ENCODE data around the gene TWF2.

DNA sequence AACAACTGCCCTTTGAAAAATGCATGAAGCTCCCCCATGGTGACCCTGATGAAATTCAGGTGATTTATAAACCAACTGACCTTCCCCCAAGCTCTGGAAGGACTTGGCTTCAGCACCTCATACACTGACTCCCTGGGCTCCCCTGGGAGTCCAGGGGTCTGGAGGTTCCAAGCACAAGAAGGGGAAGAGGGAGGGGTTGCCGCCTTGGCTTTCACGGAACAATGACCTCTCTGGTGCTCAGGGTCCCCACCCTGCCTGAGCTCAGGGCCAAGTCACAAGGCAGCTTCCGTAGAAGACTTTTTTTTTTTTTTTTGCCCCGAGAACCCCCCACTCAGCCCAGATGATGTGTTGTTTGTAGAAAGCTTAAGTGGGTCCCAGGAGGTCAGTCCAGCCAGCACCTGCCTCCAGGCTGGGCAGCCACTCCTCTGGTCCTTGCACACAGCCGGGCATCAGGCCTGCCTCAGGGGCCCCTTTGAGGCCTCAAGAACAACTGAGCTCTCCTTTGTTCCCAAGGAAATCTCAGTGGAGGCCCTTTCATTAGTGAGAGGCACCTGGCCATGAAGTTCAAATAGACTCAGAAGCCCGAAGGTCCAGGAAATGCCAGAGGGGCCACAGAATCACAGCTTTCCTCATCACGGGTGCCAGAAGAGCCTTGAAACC is 55.0 kb downstream of the TWF2 start:
- TF ChIP-seq, protein P1, sequence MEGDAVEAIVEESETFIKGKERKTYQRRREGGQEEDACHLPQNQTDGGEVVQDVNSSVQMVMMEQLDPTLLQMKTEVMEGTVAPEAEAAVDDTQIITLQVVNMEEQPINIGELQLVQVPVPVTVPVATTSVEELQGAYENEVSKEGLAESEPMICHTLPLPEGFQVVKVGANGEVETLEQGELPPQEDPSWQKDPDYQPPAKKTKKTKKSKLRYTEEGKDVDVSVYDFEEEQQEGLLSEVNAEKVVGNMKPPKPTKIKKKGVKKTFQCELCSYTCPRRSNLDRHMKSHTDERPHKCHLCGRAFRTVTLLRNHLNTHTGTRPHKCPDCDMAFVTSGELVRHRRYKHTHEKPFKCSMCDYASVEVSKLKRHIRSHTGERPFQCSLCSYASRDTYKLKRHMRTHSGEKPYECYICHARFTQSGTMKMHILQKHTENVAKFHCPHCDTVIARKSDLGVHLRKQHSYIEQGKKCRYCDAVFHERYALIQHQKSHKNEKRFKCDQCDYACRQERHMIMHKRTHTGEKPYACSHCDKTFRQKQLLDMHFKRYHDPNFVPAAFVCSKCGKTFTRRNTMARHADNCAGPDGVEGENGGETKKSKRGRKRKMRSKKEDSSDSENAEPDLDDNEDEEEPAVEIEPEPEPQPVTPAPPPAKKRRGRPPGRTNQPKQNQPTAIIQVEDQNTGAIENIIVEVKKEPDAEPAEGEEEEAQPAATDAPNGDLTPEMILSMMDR (IDR thresholded peaks at IDR 0.05): no peak
- TF ChIP-seq POLR2A (IDR thresholded peaks at IDR 0.05): no peak

All from esophagus squamous epithelium (tissue), 4 donors.